GM12875 (cell line): ENCODE measurements around the gene PDCL2.
A peak's percentile ranks its signal among the peaks of the same experiment; 100 is the strongest.
"Not testable (repeated sequence)": the region's sequence is repeated elsewhere in the genome, so short reads cannot be mapped to it uniquely, and the experiment has no call there.

Source experiments
- H3K4me3 ChIP-seq: one replicate; pipeline ENCODE4 v1.5.1; 2011; ENCODE audit warnings: low read depth, low read length, control low read depth
- TF ChIP-seq, protein P1 (sequence below): IDR thresholded peaks from 2 replicates; pipeline ENCODE4 v1.5.1; 2011; ENCODE audit warnings: low read depth, mild to moderate bottlenecking, control low read depth, inconsistent platforms, low read length, moderate library complexity, borderline replicate concordance; ENCODE audit not compliant: insufficient read depth

PDCL2 gene

DNA sequence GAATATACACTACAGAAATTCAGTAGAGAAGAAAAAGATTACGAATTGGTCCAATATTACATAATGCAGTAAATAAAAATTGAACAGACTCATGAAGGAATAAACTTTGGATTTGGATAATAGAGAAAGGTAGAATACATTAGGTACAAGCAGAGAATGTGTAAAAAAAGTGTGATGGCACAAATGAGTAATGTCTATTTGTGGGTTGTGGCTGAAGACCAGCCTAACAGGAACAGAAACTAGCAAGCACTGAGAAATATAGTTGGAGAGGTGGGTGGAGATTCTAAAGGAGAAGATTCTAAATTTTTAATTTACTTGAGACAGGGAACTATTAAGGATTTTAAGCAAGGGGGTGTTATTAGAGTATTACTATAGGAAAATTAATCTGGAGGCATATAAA is 30.2 kb downstream of the PDCL2 start:
- H3K4me3 ChIP-seq: no peak overlapping the region
- TF ChIP-seq, protein P1, sequence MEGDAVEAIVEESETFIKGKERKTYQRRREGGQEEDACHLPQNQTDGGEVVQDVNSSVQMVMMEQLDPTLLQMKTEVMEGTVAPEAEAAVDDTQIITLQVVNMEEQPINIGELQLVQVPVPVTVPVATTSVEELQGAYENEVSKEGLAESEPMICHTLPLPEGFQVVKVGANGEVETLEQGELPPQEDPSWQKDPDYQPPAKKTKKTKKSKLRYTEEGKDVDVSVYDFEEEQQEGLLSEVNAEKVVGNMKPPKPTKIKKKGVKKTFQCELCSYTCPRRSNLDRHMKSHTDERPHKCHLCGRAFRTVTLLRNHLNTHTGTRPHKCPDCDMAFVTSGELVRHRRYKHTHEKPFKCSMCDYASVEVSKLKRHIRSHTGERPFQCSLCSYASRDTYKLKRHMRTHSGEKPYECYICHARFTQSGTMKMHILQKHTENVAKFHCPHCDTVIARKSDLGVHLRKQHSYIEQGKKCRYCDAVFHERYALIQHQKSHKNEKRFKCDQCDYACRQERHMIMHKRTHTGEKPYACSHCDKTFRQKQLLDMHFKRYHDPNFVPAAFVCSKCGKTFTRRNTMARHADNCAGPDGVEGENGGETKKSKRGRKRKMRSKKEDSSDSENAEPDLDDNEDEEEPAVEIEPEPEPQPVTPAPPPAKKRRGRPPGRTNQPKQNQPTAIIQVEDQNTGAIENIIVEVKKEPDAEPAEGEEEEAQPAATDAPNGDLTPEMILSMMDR: no peak

DNA sequence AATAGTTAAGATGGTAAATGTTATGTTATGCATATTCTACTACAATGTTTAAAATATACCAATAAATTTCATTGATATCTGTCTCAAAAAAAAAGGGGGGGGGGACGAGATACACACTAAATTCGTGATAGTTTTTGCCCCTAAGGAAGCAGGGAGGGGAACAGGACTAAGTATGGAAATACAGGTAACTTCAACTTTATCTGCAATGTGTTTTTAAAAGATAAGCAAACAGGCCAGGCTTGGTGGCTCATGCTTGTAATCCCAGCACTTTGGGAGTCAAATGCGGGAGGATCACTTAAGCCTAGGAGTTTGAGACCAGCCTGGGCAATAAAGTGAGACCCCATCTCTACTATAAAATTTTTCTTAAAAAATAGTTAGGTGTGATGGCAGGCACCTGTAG is 31.9 kb downstream of the PDCL2 start:
- H3K4me3 ChIP-seq: no peak overlapping the region
- TF ChIP-seq, protein P1: no peak

DNA sequence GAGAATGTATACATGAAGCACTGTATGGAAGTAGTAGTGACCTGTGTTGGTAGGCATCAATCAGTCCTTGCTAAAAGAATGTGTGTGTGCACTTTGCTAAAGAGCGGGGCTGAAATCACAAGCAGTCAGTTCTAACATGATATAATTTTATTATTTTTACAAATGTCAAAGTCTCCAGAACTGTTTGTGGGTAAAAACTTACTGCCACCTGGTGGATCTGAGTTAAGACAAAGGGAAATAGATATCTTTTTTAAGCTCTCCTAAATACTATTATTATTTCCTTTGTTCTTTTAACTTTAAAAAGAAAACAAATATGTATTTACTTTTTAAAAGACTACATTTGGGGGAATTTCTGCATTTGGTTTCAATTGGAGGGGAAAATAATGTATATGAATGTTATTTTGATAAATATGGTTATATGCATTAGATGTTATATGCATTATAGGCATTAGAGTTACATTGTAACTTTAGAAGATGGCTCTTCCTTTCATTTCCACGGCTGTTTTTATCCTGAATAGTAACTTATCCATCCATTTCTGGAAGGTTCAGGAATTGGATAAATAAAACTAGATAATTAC is 37.5 kb downstream of the PDCL2 start:
- no peak overlapping the region for H3K4me3 ChIP-seq

DNA sequence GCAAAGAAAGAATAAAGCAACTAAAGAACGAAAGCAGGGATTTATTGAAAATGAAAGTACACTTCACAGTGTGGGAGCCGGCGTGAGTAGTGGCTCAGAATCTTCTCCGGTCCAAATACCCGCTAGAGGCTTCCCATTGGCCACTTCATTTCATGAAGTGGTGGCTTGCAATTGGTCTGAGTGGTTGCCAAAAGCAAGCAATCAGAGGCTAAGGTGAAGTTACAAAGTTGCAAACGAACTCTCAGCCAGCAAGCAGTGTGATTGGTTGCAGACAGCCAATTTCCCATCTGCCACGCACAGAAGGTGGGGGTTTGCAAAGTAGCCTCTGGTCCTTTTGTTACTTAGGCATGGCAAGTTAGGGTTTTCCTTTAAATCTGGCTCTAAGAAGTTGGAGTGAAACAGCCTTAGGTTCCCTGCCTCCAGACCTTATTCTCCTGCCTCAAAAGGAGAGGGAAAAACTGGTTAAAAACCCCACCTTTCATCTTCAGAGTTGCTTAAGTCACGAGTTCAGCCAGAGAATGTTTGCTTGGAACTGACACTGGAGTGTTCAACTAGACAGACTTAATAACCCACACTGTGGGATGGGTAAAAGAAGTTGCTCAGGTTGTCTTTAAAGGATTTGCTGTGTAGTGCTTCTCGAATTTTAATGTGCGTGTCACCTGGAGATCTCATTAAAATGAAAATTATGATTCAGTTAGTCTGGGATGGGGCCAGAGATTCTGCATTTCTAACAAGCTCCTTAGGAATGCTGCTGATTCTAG is 38.4 kb downstream of the PDCL2 start:
- TF ChIP-seq, protein P1: no peak
- H3K4me3 ChIP-seq: no peak overlapping the region

More for the DNA sequence above, 37.5 kb downstream of the PDCL2 start:
- TF ChIP-seq, protein P1: no peak

DNA sequence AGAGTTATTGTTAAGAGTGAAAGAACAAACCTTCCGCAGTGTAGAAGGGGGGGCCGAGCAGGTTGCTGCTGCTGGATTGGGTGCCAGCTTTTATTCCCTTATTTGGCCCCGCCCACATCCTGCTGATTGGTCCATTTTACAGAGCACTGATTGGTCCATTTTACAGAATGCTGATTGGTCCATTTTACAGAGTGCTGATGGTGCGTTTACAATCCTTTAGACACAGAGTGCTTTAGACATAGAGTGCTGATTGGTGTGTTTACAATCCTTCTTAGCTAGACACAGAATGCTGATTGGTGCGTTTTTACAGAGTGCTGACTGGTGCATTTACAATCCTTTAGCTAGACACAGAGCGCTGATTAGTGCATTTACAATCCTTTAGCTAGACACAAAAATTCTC is 40.1 kb downstream of the PDCL2 start:
- not testable (repeated sequence) for H3K4me3 ChIP-seq

DNA sequence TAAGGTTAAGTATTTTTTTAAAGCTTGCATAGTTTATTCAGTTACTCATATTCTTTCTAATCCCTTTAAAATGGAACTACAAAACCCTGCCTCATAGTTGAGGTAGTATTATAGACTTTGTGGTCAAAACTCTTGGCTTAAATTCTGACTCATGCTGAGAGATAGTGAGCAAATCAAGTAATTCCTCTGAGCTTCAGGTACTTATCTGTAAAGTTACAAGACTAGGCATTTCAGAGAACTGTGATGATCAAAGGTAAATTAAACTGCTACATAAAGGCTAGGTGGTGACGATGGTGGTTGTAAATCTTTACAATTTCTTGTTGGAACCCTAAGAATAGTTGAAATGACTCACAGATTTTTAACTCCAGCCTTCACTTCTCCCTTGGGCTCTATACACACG is 42.2 kb downstream of the PDCL2 start:
- H3K4me3 ChIP-seq: no peak overlapping the region
- TF ChIP-seq, protein P1: no peak

DNA sequence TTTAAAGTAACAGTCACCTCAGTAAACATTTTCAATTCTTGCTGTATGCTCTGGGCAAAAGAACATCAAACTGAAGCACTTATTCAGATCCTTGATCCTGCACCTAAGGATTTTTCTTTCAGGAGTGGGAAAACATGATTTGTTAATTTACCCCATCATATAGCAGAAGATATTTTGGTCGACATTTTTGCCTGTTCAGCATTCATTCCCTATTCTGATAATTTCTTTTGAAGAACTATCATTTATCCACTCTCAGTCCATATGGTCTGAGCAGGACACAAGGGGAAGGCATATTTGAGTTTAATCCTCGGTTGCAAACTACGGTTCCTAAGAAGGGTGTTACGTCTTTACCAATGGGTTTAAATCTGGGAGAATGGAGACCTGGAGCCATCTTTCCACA is 44.1 kb downstream of the PDCL2 start:
- H3K4me3 ChIP-seq: peak overlapping the region; percentile 91
- TF ChIP-seq, protein P1: no peak

DNA sequence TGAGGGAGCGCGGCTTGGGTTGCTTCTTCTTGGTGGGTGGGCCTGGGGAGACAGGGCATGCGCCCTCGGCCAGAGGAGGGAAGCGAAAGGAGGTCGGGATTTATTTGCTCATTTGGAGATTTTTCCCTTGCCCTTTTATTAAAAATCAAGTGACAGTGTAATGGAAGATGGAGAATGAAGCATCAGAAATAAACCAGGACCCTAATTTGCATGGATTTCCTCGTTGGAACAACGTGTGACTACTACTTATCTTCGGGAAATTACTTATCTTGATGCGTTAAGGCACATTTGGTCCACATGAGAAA is 44.6 kb downstream of the PDCL2 start:
- TF ChIP-seq, protein P1: no peak
- H3K4me3 ChIP-seq: peak overlapping the region; percentile 91
